HepG2 (cell line): ENCODE results near the gene PEMT. TPM values are rescaled to one million over a fixed set of nuclear protein-coding genes. Genes with fewer than 3 reads are reported as not detected.

Source experiments
- FIP1L1 ChIP-seq: fragments of 200-400 bp; formaldehyde crosslinking; IDR thresholded peaks from 2 replicates; pipeline ENCODE4 v1.6.1; 2018; ENCODE audit warnings: low read depth, mild to moderate bottlenecking, low read length, moderate library complexity, borderline replicate concordance; ENCODE audit not compliant: insufficient read depth
- FOXJ3 ChIP-seq: sonication (generic); formaldehyde crosslinking; IDR thresholded peaks from 2 replicates; pipeline ENCODE4 v1.4.0; 2020; ENCODE audit warnings: missing genetic modification reagents, mild to moderate bottlenecking, borderline replicate concordance
- HIVEP1 ChIP-seq: sonication (generic); formaldehyde crosslinking; IDR thresholded peaks from 2 replicates; pipeline ENCODE4 v1.4.0; 2020; ENCODE audit warnings: mild to moderate bottlenecking, missing genetic modification reagents
- HNRNPUL1 ChIP-seq: fragments of 200-400 bp; formaldehyde crosslinking; IDR thresholded peaks from 2 replicates; pipeline ENCODE4 v1.6.1; 2017; ENCODE audit warnings: low read depth, mild to moderate bottlenecking, low read length, moderate library complexity
- JUN ChIP-seq: sonication (generic); formaldehyde crosslinking; IDR thresholded peaks from 2 replicates; pipeline ENCODE4 v1.4.0; 2020; ENCODE audit warnings: mild to moderate bottlenecking, missing genetic modification reagents
- KDM3A ChIP-seq: IDR thresholded peaks from 2 replicates; pipeline ENCODE4 v1.6.1; 2018; ENCODE audit warnings: low read depth, missing compliant biosample characterization
- MXD3 ChIP-seq: IDR thresholded peaks from 2 replicates; pipeline ENCODE4 v1.6.1; 2016; ENCODE audit warnings: mild to moderate bottlenecking, missing biosample characterization, missing genetic modification reagents
- RERE ChIP-seq: IDR thresholded peaks from 2 replicates; pipeline ENCODE4 v1.6.1; 2016; ENCODE audit warnings: low read depth, missing genetic modification reagents, missing compliant biosample characterization
- RORA ChIP-seq: sonication (generic); formaldehyde crosslinking; IDR thresholded peaks from 2 replicates; pipeline ENCODE4 v1.5.0; 2020; ENCODE audit warnings: mild to moderate bottlenecking, missing genetic modification reagents, moderate library complexity
- SMAD3 ChIP-seq: sonication (generic); formaldehyde crosslinking; IDR thresholded peaks from 2 replicates; pipeline ENCODE4 v1.4.0; 2020; ENCODE audit warnings: missing genetic modification reagents
- TERF1 ChIP-seq: sonication (generic); formaldehyde crosslinking; IDR thresholded peaks from 2 replicates; pipeline ENCODE4 v1.8.0; 2022; ENCODE audit warnings: mild to moderate bottlenecking, missing genetic modification reagents, moderate library complexity
- ZFX ChIP-seq: sonication (generic); formaldehyde crosslinking; IDR thresholded peaks from 2 replicates; pipeline ENCODE4 v1.4.0; 2020; ENCODE audit warnings: mild to moderate bottlenecking, low read depth, missing genetic modification reagents, moderate library complexity
- ZNF670 ChIP-seq: sonication (generic); formaldehyde crosslinking; IDR thresholded peaks from 2 replicates; pipeline ENCODE4 v1.8.0; 2022; ENCODE audit warnings: mild to moderate bottlenecking, missing genetic modification reagents, borderline replicate concordance
- ZNF768 ChIP-seq: sonication (generic); formaldehyde crosslinking; IDR thresholded peaks from 2 replicates; pipeline ENCODE4 v1.4.0; 2020; ENCODE audit warnings: missing genetic modification reagents
- polyA plus RNA-seq, 8 experiments: library from polyadenylated mRNA; depleted of rRNA in 3 of 8; stranded (reverse) in 7 of 8; unstranded in 1 of 8; fragments of >200 nt; fragmentation: Illumina TruSeq in 4 of 8; extraction: Trizol in 4 of 8; gene quantifications; 2 replicates each; pipeline versions ENCODE4 v1.2.1 to v1.2.3, GENCODE V29; 2011 to 2016; ENCODE audit warnings: low read depth in 4 of 8, missing spikeins in 1 of 8, mixed read lengths in 1 of 8; ENCODE audit not compliant: insufficient read depth in 1 of 8
- total RNA-seq, 5 experiments: library from RNA; depleted of rRNA; stranded (reverse); fragments of >200 nt; fragmentation: Illumina TruSeq; extraction: Trizol; gene quantifications; 2 replicates each; pipeline ENCODE4 v1.2.3, GENCODE V29; 2016; ENCODE audit warnings: low read depth in 1 of 5
- TF ChIP-seq, protein P1 (sequence below): sonication (generic); formaldehyde crosslinking; IDR thresholded peaks from 2 replicates; pipeline ENCODE4 v1.4.0; 2020; ENCODE audit warnings: missing genetic modification reagents, borderline replicate concordance
- TF ChIP-seq, protein P2 (sequence below): IDR thresholded peaks from 2 replicates; pipeline ENCODE4 v1.6.1; 2016; ENCODE audit warnings: missing compliant biosample characterization, missing genetic modification reagents, borderline replicate concordance

The PEMT gene
- total and polyA plus RNA-seq, 2 of the 13 experiments (the other 11 are each of a cell fraction or from before 2014, with no cell fraction given), result 31.7 to 43.6 TPM

- TF ChIP-seq, protein P1, sequence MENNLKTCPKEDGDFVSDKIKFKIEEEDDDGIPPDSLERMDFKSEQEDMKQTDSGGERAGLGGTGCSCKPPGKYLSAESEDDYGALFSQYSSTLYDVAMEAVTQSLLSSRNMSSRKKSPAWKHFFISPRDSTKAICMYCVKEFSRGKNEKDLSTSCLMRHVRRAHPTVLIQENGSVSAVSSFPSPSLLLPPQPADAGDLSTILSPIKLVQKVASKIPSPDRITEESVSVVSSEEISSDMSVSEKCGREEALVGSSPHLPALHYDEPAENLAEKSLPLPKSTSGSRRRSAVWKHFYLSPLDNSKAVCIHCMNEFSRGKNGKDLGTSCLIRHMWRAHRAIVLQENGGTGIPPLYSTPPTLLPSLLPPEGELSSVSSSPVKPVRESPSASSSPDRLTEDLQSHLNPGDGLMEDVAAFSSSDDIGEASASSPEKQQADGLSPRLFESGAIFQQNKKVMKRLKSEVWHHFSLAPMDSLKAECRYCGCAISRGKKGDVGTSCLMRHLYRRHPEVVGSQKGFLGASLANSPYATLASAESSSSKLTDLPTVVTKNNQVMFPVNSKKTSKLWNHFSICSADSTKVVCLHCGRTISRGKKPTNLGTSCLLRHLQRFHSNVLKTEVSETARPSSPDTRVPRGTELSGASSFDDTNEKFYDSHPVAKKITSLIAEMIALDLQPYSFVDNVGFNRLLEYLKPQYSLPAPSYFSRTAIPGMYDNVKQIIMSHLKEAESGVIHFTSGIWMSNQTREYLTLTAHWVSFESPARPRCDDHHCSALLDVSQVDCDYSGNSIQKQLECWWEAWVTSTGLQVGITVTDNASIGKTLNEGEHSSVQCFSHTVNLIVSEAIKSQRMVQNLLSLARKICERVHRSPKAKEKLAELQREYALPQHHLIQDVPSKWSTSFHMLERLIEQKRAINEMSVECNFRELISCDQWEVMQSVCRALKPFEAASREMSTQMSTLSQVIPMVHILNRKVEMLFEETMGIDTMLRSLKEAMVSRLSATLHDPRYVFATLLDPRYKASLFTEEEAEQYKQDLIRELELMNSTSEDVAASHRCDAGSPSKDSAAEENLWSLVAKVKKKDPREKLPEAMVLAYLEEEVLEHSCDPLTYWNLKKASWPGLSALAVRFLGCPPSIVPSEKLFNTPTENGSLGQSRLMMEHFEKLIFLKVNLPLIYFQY (CRISPR knock-in tag), result no peak
- TF ChIP-seq HNRNPUL1 (no peak), KDM3A (CRISPR knock-in tag) (peak; percentile 52; the same call in 1 of the 2 replicates), RORA (CRISPR knock-in tag) (no peak), HIVEP1 (CRISPR knock-in tag) (peak; percentile 46; the same call in 1 of the 2 replicates), ZFX (peak; percentile 92), SMAD3 (CRISPR knock-in tag) (peak; percentile 56), RERE (CRISPR knock-in tag) (0 out of 2 replicates have a peak, but pooled peaks have one; percentile 18), TERF1 (no peak), JUN (CRISPR knock-in tag) (no peak), FIP1L1 (no peak), MXD3 (CRISPR knock-in tag) (peak; percentile 59), ZNF768 (peak; percentile 70; the same call in 1 of the 2 replicates), FOXJ3 (CRISPR knock-in tag) (no peak), ZNF670 (CRISPR knock-in tag) (0 out of 2 replicates have a peak, but pooled peaks have one; percentile 30)
- TF ChIP-seq, protein P2, sequence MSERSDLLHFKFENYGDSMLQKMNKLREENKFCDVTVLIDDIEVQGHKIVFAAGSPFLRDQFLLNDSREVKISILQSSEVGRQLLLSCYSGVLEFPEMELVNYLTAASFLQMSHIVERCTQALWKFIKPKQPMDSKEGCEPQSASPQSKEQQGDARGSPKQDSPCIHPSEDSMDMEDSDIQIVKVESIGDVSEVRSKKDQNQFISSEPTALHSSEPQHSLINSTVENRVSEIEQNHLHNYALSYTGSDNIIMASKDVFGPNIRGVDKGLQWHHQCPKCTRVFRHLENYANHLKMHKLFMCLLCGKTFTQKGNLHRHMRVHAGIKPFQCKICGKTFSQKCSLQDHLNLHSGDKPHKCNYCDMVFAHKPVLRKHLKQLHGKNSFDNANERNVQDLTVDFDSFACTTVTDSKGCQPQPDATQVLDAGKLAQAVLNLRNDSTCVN (CRISPR knock-in tag), result no peak
These were observed 114.5 kb downstream of the PEMT start, which contains the start of gene MED9 (continued) for GRCh38 chr17:17476865-17477467.
